Neuronal stem cell (in vitro differentiated cells): ENCODE measurements around the gene ANKRD33.

Experiments used
- DNase-seq: peaks from one replicate; pipeline ENCODE4 v3.0.0-alpha.2; 2013; ENCODE audit warnings: low spot score
- H2AFZ ChIP-seq: one replicate; pipeline ENCODE4 v1.6.1; 2013; ENCODE audit warnings: mild to moderate bottlenecking, low read length, inconsistent platforms
- H2AK5ac ChIP-seq: 2 replicates; pipeline ENCODE4 v1.6.1; 2013; ENCODE audit warnings: low read depth, mild to moderate bottlenecking, inconsistent platforms, low read length, moderate library complexity, mixed read lengths
- H2BK120ac ChIP-seq: 2 replicates; pipeline ENCODE4 v1.6.1; 2013; ENCODE audit warnings: low read depth, mild to moderate bottlenecking, inconsistent platforms, low read length, moderate library complexity, mixed read lengths
- H2BK12ac ChIP-seq: one replicate; pipeline ENCODE4 v1.6.1; 2013; ENCODE audit warnings: low read length, inconsistent platforms
- H2BK15ac ChIP-seq: 2 replicates; pipeline ENCODE4 v1.6.1; 2013; ENCODE audit warnings: mild to moderate bottlenecking, low read length, inconsistent platforms, mixed read lengths
- H2BK5ac ChIP-seq: one replicate; pipeline ENCODE4 v1.6.1; 2013; ENCODE audit warnings: inconsistent platforms, mild to moderate bottlenecking, low read length, moderate library complexity
- H3K14ac ChIP-seq: one replicate; pipeline ENCODE4 v1.6.1; 2013; ENCODE audit warnings: low read length, inconsistent platforms
- H3K18ac ChIP-seq: 2 replicates; pipeline ENCODE4 v1.6.1; 2013; ENCODE audit warnings: low read length, inconsistent platforms
- H3K23ac ChIP-seq: 2 replicates; pipeline ENCODE4 v1.6.1; 2013; ENCODE audit warnings: low read depth, mild to moderate bottlenecking, mixed read lengths, low read length, inconsistent platforms; ENCODE audit not compliant: poor library complexity
- H3K27ac ChIP-seq: replicated peaks from 3 replicates; pipeline ENCODE4 v1.5.1; 2013; ENCODE audit warnings: low read length, inconsistent platforms
- H3K27me3 ChIP-seq, 3 experiments: 2 replicates each; pipeline ENCODE4 v1.6.1; 2013; ENCODE audit warnings: low read length in 3 of 3, mild to moderate bottlenecking in 2 of 3, inconsistent platforms in 1 of 3, low read depth in 1 of 3, mixed read lengths in 1 of 3, moderate library complexity in 1 of 3; ENCODE audit not compliant: control insufficient read depth in 3 of 3, insufficient read depth in 3 of 3
- H3K36me3 ChIP-seq, 2 donors: replicated peaks in 1 of 2; 2 replicates each; pipeline ENCODE4 v1.6.1; 2013; ENCODE audit warnings: low read length in 2 of 2; ENCODE audit not compliant: control insufficient read depth in 2 of 2, insufficient read depth in 2 of 2
- H3K4ac ChIP-seq: 2 replicates; pipeline ENCODE4 v1.6.1; 2013; ENCODE audit warnings: inconsistent platforms, mild to moderate bottlenecking, low read length, moderate library complexity
- H3K4me1 ChIP-seq, 2 donors: 1 replicate in 1 of 2; 2 replicates in 1 of 2; pipeline ENCODE4 v1.6.1; 2013; ENCODE audit warnings: low read length in 2 of 2, low read depth in 1 of 2; ENCODE audit not compliant: control insufficient read depth in 2 of 2, insufficient read depth in 1 of 2
- H3K4me2 ChIP-seq: one replicate; pipeline ENCODE4 v1.6.1; 2013; ENCODE audit warnings: mild to moderate bottlenecking, low read length, inconsistent platforms; ENCODE audit not compliant: insufficient read depth, poor library complexity, severe bottlenecking
- H3K4me3 ChIP-seq, 2 donors: 2 replicates each; pipeline ENCODE4 v1.5.1; 2013; ENCODE audit warnings: low read length in 2 of 2, mild to moderate bottlenecking in 2 of 2, inconsistent platforms in 1 of 2, moderate library complexity in 1 of 2
- H3K79me1 ChIP-seq: one replicate; pipeline ENCODE4 v1.6.1; 2013; ENCODE audit warnings: low read depth, mild to moderate bottlenecking, inconsistent platforms, low read length, moderate library complexity
- H3K9ac ChIP-seq: one replicate; pipeline ENCODE4 v1.6.1; 2013; ENCODE audit warnings: mild to moderate bottlenecking, low read depth, low read length, inconsistent platforms; ENCODE audit not compliant: poor library complexity
- H3K9me3 ChIP-seq, 2 donors: replicated peaks in 1 of 2; 2 replicates each; pipeline versions ENCODE3 to v1.6.1; 2013; ENCODE audit warnings: low read length in 2 of 2, mild to moderate bottlenecking in 2 of 2, inconsistent platforms in 1 of 2, low read depth in 1 of 2, mixed read lengths in 1 of 2, moderate library complexity in 1 of 2; ENCODE audit not compliant: control insufficient read depth in 2 of 2, insufficient read depth in 1 of 2
- H4K8ac ChIP-seq: one replicate; pipeline ENCODE4 v1.6.1; 2013; ENCODE audit warnings: low read depth, mild to moderate bottlenecking, inconsistent platforms, low read length, moderate library complexity
- H4K91ac ChIP-seq: one replicate; pipeline ENCODE4 v1.6.1; 2013; ENCODE audit warnings: low read length, low read depth, mild to moderate bottlenecking, inconsistent platforms; ENCODE audit not compliant: poor library complexity
- WGBS, 2 donors: extraction: QIAGEN DNeasy Blood & Tissue Kit; methylation state at CpG; one replicate each; pipeline ENCODE4 v1.1.7; 2013; ENCODE audit warnings: missing lambda C conversion rate in 2 of 2, mixed read lengths in 1 of 2; ENCODE audit not compliant: insufficient read length in 2 of 2, insufficient replicate concordance in 1 of 2; ENCODE audit errors: extremely low coverage in 2 of 2; 5-methylcytosine and 5-hydroxymethylcytosine counted together

ANKRD33 gene

DNA sequence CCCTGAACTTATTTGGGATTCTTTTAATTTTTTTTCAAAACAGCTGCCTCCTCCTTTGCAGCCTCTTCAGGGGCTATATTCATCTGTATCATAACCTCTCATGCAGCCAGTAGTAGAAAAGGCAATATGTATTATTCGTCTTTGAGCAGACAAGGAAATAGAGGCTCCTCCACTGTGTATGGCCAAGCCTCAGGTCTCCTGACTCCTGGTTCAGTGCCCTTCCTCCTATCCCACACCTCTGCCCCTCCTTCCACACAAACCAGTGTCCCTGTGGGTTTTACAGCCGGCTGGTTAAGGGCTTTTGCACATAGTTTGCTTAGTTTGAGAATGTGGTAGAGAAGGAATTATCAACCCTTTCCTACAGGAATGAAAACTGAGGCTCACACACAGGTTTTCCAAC lies 10.6 kb downstream of the ANKRD33 start:
- H2BK15ac ChIP-seq, result no peak overlapping the region
- H2BK5ac ChIP-seq, result no peak overlapping the region
- H2BK120ac ChIP-seq, result no peak overlapping the region
- H3K27ac ChIP-seq, result no peak overlapping the region
- WGBS, 2 donors, result no CpG with 5 or more reads among the region's 2 CpGs
- H3K9me3 ChIP-seq, result no peaks in the 10 kb centered on the region
- H3K27me3 ChIP-seq, result peaks cover 0 to 22% (median 0%) of the 10 kb centered on the region in 3 experiments
- no peak overlapping the region for H3K23ac ChIP-seq
- H2AK5ac ChIP-seq, result no peak overlapping the region
- no peak overlapping the region for H2BK12ac ChIP-seq
- peaks cover 0 to 13% of the 10 kb centered on the region in 2 donors for H3K4me1 ChIP-seq
- no peak overlapping the region for H4K8ac ChIP-seq
- no peak overlapping the region for H2AFZ ChIP-seq
- H3K36me3 ChIP-seq, result no peaks in the 10 kb centered on the region
- no peak overlapping the region for H3K4me2 ChIP-seq
- DNase-seq, result no peak
- H3K4me3 ChIP-seq, result no peak overlapping the region
- H4K91ac ChIP-seq, result no peak overlapping the region
- H3K79me1 ChIP-seq, result no peaks in the 10 kb centered on the region
- no peak overlapping the region for H3K14ac ChIP-seq
- H3K9ac ChIP-seq, result no peak overlapping the region
- no peak overlapping the region for H3K4ac ChIP-seq
- H3K18ac ChIP-seq, result no peak overlapping the region

DNA sequence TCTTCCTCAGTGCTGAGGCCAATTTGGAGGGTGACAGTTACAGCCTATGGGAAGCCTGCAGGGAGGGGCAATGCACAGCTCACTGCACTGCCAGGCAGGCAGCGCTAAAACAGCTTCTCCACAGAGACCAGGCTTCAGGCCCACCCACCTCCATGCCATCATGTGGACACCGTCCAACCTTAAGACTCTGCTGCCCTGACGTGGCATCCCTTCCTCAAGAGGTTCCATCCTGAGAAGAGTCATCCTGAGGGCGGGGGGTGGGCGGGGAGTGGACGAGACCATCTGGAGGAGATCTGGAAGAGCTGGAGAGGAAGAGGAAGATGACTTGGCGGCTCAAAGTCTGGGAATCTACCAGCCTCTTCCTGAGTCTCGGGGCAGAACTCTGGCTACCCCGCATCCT lies 11.0 kb downstream of the ANKRD33 start:
- H3K79me1 ChIP-seq, result no peaks in the 10 kb centered on the region
- H3K27me3 ChIP-seq, result peaks cover 0 to 19% (median 0%) of the 10 kb centered on the region in 3 experiments
- DNase-seq, result no peak
- H2BK5ac ChIP-seq, result no peak overlapping the region
- H2AFZ ChIP-seq, result no peak overlapping the region
- no peak overlapping the region for H2BK15ac ChIP-seq
- no peaks in the 10 kb centered on the region for H3K36me3 ChIP-seq
- no peak overlapping the region for H3K14ac ChIP-seq
- no peak overlapping the region for H2AK5ac ChIP-seq
- no peaks in the 10 kb centered on the region for H3K9me3 ChIP-seq
- no peak overlapping the region for H4K8ac ChIP-seq
- no peak overlapping the region for H3K27ac ChIP-seq
- no CpG with 5 or more reads among the region's 9 CpGs for WGBS, 2 donors
- H2BK120ac ChIP-seq, result no peak overlapping the region
- no peak overlapping the region for H4K91ac ChIP-seq
- H3K23ac ChIP-seq, result no peak overlapping the region
- no peak overlapping the region for H3K4me3 ChIP-seq
- no peak overlapping the region for H3K9ac ChIP-seq
- H2BK12ac ChIP-seq, result peak overlapping the region; percentile 59
- H3K4ac ChIP-seq, result no peak overlapping the region
- H3K4me1 ChIP-seq, result peaks cover 0 to 13% of the 10 kb centered on the region in 2 donors
- H3K18ac ChIP-seq, result no peak overlapping the region
- no peak overlapping the region for H3K4me2 ChIP-seq

DNA sequence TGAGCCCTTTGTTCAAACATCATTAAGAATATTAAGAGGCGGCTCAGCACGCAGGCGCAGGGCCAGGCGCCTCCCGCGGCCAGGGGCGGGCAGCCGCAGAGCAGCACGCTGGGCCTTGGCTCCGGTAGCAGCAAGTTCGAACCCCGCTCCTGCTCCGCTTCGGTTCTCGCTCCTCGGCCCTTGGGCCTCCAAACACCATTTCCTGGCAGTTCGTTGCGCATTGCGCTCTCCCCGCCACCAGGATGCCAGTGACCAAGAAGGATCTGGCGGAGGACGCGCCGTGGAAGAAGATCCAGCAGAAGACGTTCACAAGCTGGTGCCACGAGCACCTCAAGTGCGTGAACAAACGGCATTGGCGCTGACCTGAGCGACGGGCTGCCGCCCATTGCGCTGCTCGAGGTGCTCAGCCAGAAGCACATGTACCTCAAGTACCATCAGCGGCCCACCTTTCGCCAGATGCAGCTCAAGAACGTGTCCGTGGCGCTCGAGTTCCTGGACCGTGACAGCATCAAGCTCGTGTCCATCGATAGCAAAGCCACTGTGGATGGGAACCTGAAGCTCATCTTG lies 12.5 kb downstream of the ANKRD33 start:
- DNase-seq, result no peak
- no peaks in the 10 kb centered on the region for H3K79me1 ChIP-seq
- no CpG with 5 or more reads among the region's 43 CpGs for WGBS, 2 donors
- H3K9ac ChIP-seq, result no peak overlapping the region
- peak overlapping the region; percentile 37 for H3K23ac ChIP-seq
- H3K18ac ChIP-seq, result peak overlapping the region; percentile 11
- H2BK5ac ChIP-seq, result peak overlapping the region; percentile 16
- H2BK15ac ChIP-seq, result peak overlapping the region; percentile 65
- peaks cover 0 to 19% (median 0%) of the 10 kb centered on the region in 3 experiments for H3K27me3 ChIP-seq
- H2BK120ac ChIP-seq, result no peak overlapping the region
- no peak overlapping the region for H4K91ac ChIP-seq
- no peak overlapping the region for H3K14ac ChIP-seq
- H3K4me3 ChIP-seq, result no peak overlapping the region
- no peak overlapping the region for H2BK12ac ChIP-seq
- H3K4ac ChIP-seq, result no peak overlapping the region
- no peak overlapping the region for H3K27ac ChIP-seq
- H3K36me3 ChIP-seq, result no peaks in the 10 kb centered on the region
- H2AFZ ChIP-seq, result no peak overlapping the region
- no peaks in the 10 kb centered on the region for H3K9me3 ChIP-seq
- H3K4me2 ChIP-seq, result no peak overlapping the region
- peak overlapping the region; percentile 72 for H2AK5ac ChIP-seq
- H3K4me1 ChIP-seq, result peaks cover 3 to 7% of the 10 kb centered on the region in 2 donors
- H4K8ac ChIP-seq, result no peak overlapping the region

DNA sequence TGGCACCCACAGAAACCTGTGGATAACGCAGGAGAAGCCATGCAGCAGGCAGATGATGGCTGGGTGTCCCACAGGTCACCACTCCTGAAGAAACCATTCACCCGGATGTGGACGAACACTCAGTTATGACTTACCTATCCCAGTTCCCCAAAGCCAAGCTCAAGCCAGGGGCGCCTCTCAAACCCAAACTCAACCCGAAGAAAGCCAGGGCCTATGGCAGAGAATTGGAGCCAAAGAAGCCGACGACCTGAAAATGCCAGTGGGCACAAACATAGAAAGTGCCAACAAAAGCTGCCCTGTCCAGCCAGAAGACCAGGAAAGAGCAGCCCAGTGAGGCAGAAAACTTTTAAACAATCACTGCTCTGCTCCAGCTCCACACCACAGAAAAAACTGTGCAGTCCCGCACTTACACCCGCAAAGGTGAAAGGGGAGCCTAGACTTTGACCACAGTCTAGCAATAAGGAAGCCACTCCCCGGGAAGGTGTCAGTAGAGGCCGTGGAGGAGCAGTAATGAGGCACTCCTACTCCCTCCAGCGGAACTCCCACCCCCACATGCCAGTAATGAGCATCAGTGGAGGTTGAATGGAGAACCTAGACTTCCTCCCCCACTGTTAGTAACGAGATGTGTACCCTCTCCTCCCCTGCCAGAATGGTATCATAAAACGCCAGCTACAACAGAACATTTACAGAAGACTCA lies 13.4 kb downstream of the ANKRD33 start:
- H3K23ac ChIP-seq, result no peak overlapping the region
- H3K4me3 ChIP-seq, result no peak overlapping the region
- no peak overlapping the region for H3K4me2 ChIP-seq
- DNase-seq, result no peak
- H3K36me3 ChIP-seq, result no peaks in the 10 kb centered on the region
- peaks cover 3 to 8% of the 10 kb centered on the region in 2 donors for H3K4me1 ChIP-seq
- H2BK5ac ChIP-seq, result no peak overlapping the region
- H3K79me1 ChIP-seq, result no peaks in the 10 kb centered on the region
- H3K4ac ChIP-seq, result no peak overlapping the region
- no peaks in the 10 kb centered on the region for H3K9me3 ChIP-seq
- no peak overlapping the region for H3K27ac ChIP-seq
- no peak overlapping the region for H3K18ac ChIP-seq
- H3K14ac ChIP-seq, result no peak overlapping the region
- H2BK15ac ChIP-seq, result no peak overlapping the region
- H4K91ac ChIP-seq, result no peak overlapping the region
- H2AK5ac ChIP-seq, result no peak overlapping the region
- peaks cover 0 to 13% (median 0%) of the 10 kb centered on the region in 3 experiments for H3K27me3 ChIP-seq
- H3K9ac ChIP-seq, result no peak overlapping the region
- H4K8ac ChIP-seq, result no peak overlapping the region
- no CpG with 5 or more reads among the region's 14 CpGs for WGBS, 2 donors
- H2BK120ac ChIP-seq, result no peak overlapping the region
- no peak overlapping the region for H2BK12ac ChIP-seq
- H2AFZ ChIP-seq, result no peak overlapping the region
